Measurements from ENCODE around the gene CARNS1. TPM values are rescaled to one million over a fixed set of nuclear protein-coding genes. Genes with fewer than 3 reads are reported as not detected.
A peak's percentile ranks its signal among the peaks of the same experiment; 100 is the strongest.

The CARNS1 gene
- total and polyA plus RNA-seq, 2 of the 13 experiments (the other 11 are each of a cell fraction or from before 2014, with no cell fraction given) = not detected

GRCh38 chr11:67441098-67441563 is 25.7 kb downstream of the CARNS1 start:
- Histone ChIP-seq H3K9me3 (ENCODE audit: low read length) (no peaks in the 10 kb centered on the region), H3K27me3 (ENCODE audit: control insufficient read depth in 1 of 2, insufficient read depth in 2 of 2, low read length in 2 of 2) (peaks cover 0 to 1% of the 10 kb centered on the region in 2 experiments; a peak in 1 of 5 replicates), H3K9ac (ENCODE audit: insufficient read depth, low read depth, low read length) (no peak overlapping the region), H3K36me3 (replicated peaks in 1 of 2; ENCODE audit: control insufficient read depth in 1 of 2, insufficient read depth in 2 of 2, low read length in 2 of 2) (peaks cover 0 to 4% of the 10 kb centered on the region in 2 experiments; a peak in 2 of 5 replicates), H3K4me1 (ENCODE audit: insufficient read depth, low read length) (peaks cover 21% of the 10 kb centered on the region), H3K79me2 (ENCODE audit: insufficient read depth, low read length) (peaks cover 3% of the 10 kb centered on the region), H4K20me1 (ENCODE audit: insufficient read depth, low read length) (no peaks in the 10 kb centered on the region), H3K27ac (ENCODE audit: extremely low read length, insufficient read depth, low read length) (no peak overlapping the region), H3K4me3 (replicated peaks in 1 of 3; ENCODE audit: insufficient read depth in 1 of 3, low read depth in 2 of 3, low read length in 3 of 3) (no peak overlapping the region), H2AFZ (ENCODE audit: low read length) (no peak overlapping the region), H3K4me2 (ENCODE audit: low read depth, low read length) (no peak overlapping the region)
- FAIRE-seq (no peak), ATAC-seq (no peak), DNase-seq (ENCODE audit: low spot score) (no peak)
- intact Hi-C loops (cut with micrococcal nuclease; ENCODE audit: unreplicated experiment) = no loop called here
- no CpG with 5 or more reads among the region's 21 CpGs for WGBS (ENCODE audit: low lambda C conversion rate)
- no TSS peak for BruUV-seq (replicated peaks)
- in situ Hi-C loops (cut with HindIII; ENCODE audit: extremely low pct_ligation_motif_present, low pct_unique_long_range_greater_than_20kb) = no loop called here
- TF ChIP-seq ZNF639 (CRISPR knock-in tag; conservative IDR thresholded peaks at IDR 0.05) = no peak
- TF ChIP-seq, protein P1, sequence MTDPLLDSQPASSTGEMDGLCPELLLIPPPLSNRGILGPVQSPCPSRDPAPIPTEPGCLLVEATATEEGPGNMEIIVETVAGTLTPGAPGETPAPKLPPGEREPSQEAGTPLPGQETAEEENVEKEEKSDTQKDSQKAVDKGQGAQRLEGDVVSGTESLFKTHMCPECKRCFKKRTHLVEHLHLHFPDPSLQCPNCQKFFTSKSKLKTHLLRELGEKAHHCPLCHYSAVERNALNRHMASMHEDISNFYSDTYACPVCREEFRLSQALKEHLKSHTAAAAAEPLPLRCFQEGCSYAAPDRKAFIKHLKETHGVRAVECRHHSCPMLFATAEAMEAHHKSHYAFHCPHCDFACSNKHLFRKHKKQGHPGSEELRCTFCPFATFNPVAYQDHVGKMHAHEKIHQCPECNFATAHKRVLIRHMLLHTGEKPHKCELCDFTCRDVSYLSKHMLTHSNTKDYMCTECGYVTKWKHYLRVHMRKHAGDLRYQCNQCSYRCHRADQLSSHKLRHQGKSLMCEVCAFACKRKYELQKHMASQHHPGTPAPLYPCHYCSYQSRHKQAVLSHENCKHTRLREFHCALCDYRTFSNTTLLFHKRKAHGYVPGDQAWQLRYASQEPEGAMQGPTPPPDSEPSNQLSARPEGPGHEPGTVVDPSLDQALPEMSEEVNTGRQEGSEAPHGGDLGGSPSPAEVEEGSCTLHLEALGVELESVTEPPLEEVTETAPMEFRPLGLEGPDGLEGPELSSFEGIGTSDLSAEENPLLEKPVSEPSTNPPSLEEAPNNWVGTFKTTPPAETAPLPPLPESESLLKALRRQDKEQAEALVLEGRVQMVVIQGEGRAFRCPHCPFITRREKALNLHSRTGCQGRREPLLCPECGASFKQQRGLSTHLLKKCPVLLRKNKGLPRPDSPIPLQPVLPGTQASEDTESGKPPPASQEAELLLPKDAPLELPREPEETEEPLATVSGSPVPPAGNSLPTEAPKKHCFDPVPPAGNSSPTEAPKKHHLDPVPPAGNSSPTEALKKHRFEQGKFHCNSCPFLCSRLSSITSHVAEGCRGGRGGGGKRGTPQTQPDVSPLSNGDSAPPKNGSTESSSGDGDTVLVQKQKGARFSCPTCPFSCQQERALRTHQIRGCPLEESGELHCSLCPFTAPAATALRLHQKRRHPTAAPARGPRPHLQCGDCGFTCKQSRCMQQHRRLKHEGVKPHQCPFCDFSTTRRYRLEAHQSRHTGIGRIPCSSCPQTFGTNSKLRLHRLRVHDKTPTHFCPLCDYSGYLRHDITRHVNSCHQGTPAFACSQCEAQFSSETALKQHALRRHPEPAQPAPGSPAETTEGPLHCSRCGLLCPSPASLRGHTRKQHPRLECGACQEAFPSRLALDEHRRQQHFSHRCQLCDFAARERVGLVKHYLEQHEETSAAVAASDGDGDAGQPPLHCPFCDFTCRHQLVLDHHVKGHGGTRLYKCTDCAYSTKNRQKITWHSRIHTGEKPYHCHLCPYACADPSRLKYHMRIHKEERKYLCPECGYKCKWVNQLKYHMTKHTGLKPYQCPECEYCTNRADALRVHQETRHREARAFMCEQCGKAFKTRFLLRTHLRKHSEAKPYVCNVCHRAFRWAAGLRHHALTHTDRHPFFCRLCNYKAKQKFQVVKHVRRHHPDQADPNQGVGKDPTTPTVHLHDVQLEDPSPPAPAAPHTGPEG (CRISPR knock-in tag; IDR thresholded peaks at IDR 0.05) = no peak
- TF ChIP-seq RBFOX2 (IDR thresholded peaks at IDR 0.05; ENCODE audit: low read depth, low read length) = 0 out of 2 replicates have a peak, but pooled peaks have one; percentile 14
- no peak for TF ChIP-seq TFE3 (CRISPR knock-in tag; IDR thresholded peaks at IDR 0.05)
- TF ChIP-seq, protein P2, sequence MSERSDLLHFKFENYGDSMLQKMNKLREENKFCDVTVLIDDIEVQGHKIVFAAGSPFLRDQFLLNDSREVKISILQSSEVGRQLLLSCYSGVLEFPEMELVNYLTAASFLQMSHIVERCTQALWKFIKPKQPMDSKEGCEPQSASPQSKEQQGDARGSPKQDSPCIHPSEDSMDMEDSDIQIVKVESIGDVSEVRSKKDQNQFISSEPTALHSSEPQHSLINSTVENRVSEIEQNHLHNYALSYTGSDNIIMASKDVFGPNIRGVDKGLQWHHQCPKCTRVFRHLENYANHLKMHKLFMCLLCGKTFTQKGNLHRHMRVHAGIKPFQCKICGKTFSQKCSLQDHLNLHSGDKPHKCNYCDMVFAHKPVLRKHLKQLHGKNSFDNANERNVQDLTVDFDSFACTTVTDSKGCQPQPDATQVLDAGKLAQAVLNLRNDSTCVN (CRISPR knock-in tag; IDR thresholded peaks at IDR 0.05; ENCODE audit: borderline replicate concordance) = no peak
- no peak for TF ChIP-seq PRMT3 (CRISPR knock-in tag; IDR thresholded peaks at IDR 0.05; ENCODE audit: borderline replicate concordance, low read depth)
- TF ChIP-seq HNRNPL (IDR thresholded peaks at IDR 0.05; ENCODE audit: low read depth, low read length) = 0 out of 2 replicates have a peak, but pooled peaks have one; percentile 20
- TF ChIP-seq KLF11 (CRISPR knock-in tag; IDR thresholded peaks at IDR 0.05) = no peak
- no peak for TF ChIP-seq ZNF232 (CRISPR knock-in tag; IDR thresholded peaks at IDR 0.05; ENCODE audit: borderline replicate concordance)
- ChIA-PET POLR2A (no interaction called here), CTCF (ENCODE audit: low intra/inter-chr PET ratio, low total read pairs) (no interaction called here)
